ENCODE measurements around the gene NLRC4.

DNA sequence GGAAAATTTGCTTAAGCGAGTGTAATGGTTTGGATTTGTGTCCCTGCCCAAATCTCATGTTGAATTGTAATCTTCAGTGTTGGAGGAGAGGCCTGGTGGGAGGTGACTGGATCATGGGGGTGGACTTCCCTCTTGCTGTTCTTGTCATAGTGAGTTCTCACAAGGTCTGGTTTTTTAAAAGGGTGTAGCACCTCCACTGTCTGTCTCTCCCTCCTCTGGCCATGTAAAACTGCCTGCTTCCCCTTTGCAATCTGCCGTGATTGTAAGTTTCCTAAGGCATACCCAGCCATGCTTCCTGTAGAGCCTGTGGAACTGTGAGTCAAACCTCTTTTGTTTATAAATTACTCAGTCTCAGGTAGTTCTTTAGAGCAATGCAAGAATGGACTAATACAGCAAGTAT, 19.6 kb upstream of the NLRC4 start:
- no peak for TF ChIP-seq POLR2A (IDR thresholded peaks at IDR 0.05; ENCODE audit: low read length)
- TF ChIP-seq, protein P1, sequence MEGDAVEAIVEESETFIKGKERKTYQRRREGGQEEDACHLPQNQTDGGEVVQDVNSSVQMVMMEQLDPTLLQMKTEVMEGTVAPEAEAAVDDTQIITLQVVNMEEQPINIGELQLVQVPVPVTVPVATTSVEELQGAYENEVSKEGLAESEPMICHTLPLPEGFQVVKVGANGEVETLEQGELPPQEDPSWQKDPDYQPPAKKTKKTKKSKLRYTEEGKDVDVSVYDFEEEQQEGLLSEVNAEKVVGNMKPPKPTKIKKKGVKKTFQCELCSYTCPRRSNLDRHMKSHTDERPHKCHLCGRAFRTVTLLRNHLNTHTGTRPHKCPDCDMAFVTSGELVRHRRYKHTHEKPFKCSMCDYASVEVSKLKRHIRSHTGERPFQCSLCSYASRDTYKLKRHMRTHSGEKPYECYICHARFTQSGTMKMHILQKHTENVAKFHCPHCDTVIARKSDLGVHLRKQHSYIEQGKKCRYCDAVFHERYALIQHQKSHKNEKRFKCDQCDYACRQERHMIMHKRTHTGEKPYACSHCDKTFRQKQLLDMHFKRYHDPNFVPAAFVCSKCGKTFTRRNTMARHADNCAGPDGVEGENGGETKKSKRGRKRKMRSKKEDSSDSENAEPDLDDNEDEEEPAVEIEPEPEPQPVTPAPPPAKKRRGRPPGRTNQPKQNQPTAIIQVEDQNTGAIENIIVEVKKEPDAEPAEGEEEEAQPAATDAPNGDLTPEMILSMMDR (IDR thresholded peaks at IDR 0.05), result no peak
- TF ChIP-seq FOSL2 (IDR thresholded peaks at IDR 0.05), result no peak
- no peak for TF ChIP-seq FOSL2 (CRISPR knock-in tag; IDR thresholded peaks at IDR 0.05)
- TF ChIP-seq ZC3H11A (IDR thresholded peaks at IDR 0.05), result no peak
